ENCODE results near the gene PNPLA3.

Gene PNPLA3

DNA sequence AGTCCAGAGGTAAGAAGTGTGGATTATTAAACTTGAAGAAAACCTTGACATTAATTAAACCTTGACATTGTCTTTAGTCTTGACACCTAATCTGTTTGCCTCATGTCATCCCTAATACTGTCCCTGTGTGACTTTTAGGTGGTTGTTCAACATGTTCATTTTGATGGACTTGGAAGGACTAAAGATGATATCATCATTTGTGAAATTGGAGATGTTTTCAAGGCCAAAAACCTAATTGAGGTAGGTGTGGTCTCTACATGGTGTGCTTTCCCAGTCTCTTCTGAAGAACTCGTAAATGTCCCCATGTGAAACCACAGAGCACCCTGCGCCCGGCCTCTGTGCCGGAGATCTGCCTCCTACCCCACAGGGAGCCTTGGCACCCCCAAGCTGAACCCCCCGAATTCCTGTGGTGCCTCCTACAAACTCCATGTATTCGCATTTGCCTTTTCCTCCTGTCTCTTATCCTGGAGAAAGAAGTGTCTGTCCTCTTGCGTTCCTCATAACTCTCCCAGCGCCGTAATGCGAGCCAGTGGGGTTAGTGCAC, 40.8 kb downstream of the PNPLA3 start:
- no peak overlapping the region for H3K4me3 Mint-ChIP-seq
- H3K4me1 Mint-ChIP-seq: peaks cover 14% of the 10 kb centered on the region
- no peak overlapping the region for H3K27ac Mint-ChIP-seq
- H3K9me3 Mint-ChIP-seq: no peaks in the 10 kb centered on the region
- H3K36me3 Mint-ChIP-seq: peaks cover 12% of the 10 kb centered on the region
- H3K27me3 Mint-ChIP-seq: no peaks in the 10 kb centered on the region

DNA sequence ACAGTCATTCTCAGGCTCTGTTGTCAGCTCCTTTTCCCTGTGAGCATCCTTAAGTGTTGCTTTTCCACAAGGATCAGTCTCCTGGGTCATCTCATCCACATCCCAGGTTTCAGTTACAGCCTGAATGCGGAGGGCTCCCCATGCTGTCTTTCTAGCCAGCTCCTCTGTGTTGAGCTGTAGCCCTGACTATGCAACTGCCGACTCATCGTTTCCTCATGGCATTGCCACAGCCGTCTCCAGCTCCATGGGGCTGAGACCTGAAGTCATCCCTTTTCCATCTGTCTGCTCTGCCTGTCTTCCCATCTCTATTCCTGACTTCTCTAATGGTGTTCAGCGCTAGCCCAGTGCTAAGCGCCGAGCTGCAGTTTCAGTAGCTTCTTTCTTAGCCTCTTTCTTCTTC, 43.5 kb downstream of the PNPLA3 start:
- Mint-ChIP-seq H3K4me1 (no peaks in the 10 kb centered on the region), H3K4me3 (no peak overlapping the region), H3K9me3 (no peaks in the 10 kb centered on the region), H3K36me3 (peaks cover 15% of the 10 kb centered on the region), H3K27ac (peak overlapping the region; percentile 66), H3K27me3 (no peaks in the 10 kb centered on the region)

- no peak overlapping the region for H3K27ac Mint-ChIP-seq
- no peaks in the 10 kb centered on the region for H3K4me1 Mint-ChIP-seq
- no peaks in the 10 kb centered on the region for H3K27me3 Mint-ChIP-seq
- H3K9me3 Mint-ChIP-seq: no peaks in the 10 kb centered on the region
- no peak overlapping the region for H3K4me3 Mint-ChIP-seq
- H3K36me3 Mint-ChIP-seq: peaks cover 15% of the 10 kb centered on the region
Observed at GRCh38 chr22:43968614-43969013, 45.0 kb downstream of the PNPLA3 start.

- H3K9me3 Mint-ChIP-seq: no peaks in the 10 kb centered on the region
- H3K27ac Mint-ChIP-seq: no peak overlapping the region
- H3K4me3 Mint-ChIP-seq: no peak overlapping the region
- H3K36me3 Mint-ChIP-seq: peaks cover 18% of the 10 kb centered on the region
- H3K27me3 Mint-ChIP-seq: no peaks in the 10 kb centered on the region
- no peaks in the 10 kb centered on the region for H3K4me1 Mint-ChIP-seq
Observed at GRCh38 chr22:43969021-43969878, 45.6 kb downstream of the PNPLA3 start.

GRCh38 chr22:43969989-43970755, 46.6 kb downstream of the PNPLA3 start:
- H3K27me3 Mint-ChIP-seq: no peaks in the 10 kb centered on the region
- peaks cover 18% of the 10 kb centered on the region for H3K36me3 Mint-ChIP-seq
- no peak overlapping the region for H3K4me3 Mint-ChIP-seq
- no peak overlapping the region for H3K27ac Mint-ChIP-seq
- no peaks in the 10 kb centered on the region for H3K4me1 Mint-ChIP-seq
- H3K9me3 Mint-ChIP-seq: no peaks in the 10 kb centered on the region

DNA sequence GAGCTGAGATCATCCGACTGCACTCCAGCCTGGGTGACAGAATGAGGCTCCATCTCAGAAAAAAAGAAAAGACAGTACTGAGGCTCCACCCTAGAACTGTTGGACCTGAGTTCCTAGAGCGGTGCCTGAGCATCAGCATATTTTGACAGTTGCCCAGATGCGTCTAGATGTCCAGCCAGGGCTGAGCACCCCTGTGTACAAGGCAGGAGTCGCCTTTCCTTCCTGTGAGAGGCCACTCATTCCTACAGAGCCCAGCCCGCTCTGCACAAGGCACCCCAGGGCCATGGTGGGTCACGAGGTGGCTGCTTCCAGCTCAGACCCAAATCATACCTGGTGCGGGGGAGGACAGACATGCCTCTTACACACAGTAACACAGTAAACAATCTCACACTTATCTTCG, 47.5 kb downstream of the PNPLA3 start:
- Mint-ChIP-seq H3K9me3 (no peaks in the 10 kb centered on the region), H3K27ac (no peak overlapping the region), H3K4me1 (no peaks in the 10 kb centered on the region), H3K27me3 (no peaks in the 10 kb centered on the region), H3K4me3 (no peak overlapping the region), H3K36me3 (peaks cover 19% of the 10 kb centered on the region)

DNA sequence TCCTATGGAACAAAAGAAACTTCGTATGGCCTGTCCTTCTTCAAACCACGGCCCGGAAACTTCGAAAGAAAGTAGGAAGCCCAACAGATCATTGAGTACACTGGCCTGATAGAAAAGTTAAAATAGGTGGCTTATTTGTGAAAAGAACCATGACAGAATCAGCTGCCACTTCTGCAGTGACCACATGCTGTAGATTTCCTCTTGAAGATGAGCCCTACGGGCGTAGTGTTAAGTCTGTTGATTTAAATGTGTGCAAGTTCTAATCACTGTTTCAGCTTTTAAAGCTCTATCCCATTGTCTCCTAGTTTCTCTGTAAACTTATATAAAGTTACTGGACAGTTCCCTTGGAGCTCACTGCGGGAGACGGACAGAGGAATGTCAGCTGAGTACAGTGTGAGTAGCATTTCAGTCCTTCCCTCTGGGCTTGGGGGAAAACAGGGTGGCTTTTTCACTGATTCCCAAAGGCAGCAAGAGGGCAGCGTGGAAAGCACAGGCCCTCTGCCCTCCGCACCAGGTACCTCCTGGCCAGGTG, 49.4 kb downstream of the PNPLA3 start:
- H3K27ac Mint-ChIP-seq: no peak overlapping the region
- no peak overlapping the region for H3K4me3 Mint-ChIP-seq
- no peaks in the 10 kb centered on the region for H3K27me3 Mint-ChIP-seq
- H3K4me1 Mint-ChIP-seq: no peaks in the 10 kb centered on the region
- no peaks in the 10 kb centered on the region for H3K9me3 Mint-ChIP-seq
- peaks cover 13% of the 10 kb centered on the region for H3K36me3 Mint-ChIP-seq

DNA sequence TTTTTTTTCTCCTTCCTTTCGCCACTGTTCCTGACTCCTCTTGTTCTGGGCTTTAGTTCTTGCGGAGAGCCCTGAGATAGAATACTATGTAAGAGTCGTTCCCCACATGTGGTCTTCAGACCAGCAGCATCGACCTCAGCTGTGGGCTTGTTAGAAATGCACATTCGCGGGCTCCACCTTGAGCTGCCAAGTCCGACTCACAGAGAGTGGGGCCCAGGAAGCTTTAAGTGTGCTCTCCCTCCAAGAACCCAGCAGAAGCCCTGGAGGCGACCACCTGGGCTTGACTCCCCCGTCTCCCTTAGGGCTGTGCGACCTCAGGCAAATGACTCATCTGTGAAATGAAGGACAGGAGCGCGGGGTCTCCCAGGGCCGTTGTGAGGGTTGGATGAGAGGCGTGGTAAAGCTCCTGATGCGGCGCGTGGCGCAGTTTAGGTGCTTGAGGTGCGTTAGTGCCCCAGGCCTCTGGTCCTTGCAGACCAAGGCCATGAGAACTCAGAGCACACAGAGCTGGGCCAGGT, 50.5 kb downstream of the PNPLA3 start:
- Mint-ChIP-seq H3K27me3 (no peaks in the 10 kb centered on the region), H3K4me3 (no peak overlapping the region), H3K27ac (no peak overlapping the region), H3K9me3 (no peaks in the 10 kb centered on the region), H3K36me3 (peaks cover 17% of the 10 kb centered on the region), H3K4me1 (no peaks in the 10 kb centered on the region)

DNA sequence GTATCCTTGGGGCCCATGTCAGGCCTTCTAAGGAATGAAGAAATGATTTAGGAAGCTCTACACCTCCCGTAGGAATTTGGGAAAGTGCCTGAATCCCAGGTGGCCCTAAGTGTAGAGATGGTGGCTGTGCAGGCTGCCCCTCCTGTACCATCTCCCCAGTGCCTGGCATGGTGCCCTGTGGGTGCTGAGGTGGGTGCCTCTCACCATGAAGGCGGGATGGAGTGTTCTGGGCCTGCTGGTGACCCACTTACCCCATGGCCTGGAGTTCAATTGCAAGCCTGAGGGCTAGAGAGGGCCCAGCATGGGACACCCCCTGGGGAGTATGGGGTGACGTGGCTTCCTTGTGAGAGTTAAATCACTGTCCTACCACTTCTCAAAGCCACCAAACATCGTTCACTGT, 51.4 kb downstream of the PNPLA3 start:
- H3K4me3 Mint-ChIP-seq: no peak overlapping the region
- H3K4me1 Mint-ChIP-seq: no peaks in the 10 kb centered on the region
- H3K27me3 Mint-ChIP-seq: no peaks in the 10 kb centered on the region
- no peak overlapping the region for H3K27ac Mint-ChIP-seq
- peaks cover 15% of the 10 kb centered on the region for H3K36me3 Mint-ChIP-seq
- H3K9me3 Mint-ChIP-seq: no peaks in the 10 kb centered on the region

- Mint-ChIP-seq H3K36me3 (peaks cover 18% of the 10 kb centered on the region), H3K27me3 (no peaks in the 10 kb centered on the region), H3K27ac (no peak overlapping the region), H3K9me3 (no peaks in the 10 kb centered on the region), H3K4me1 (no peaks in the 10 kb centered on the region), H3K4me3 (no peak overlapping the region)
Observed at GRCh38 chr22:43976861-43977795, 53.5 kb downstream of the PNPLA3 start.

- H3K36me3 Mint-ChIP-seq: peaks cover 18% of the 10 kb centered on the region
- H3K27me3 Mint-ChIP-seq: no peaks in the 10 kb centered on the region
- H3K9me3 Mint-ChIP-seq: no peaks in the 10 kb centered on the region
- H3K4me3 Mint-ChIP-seq: no peak overlapping the region
- no peaks in the 10 kb centered on the region for H3K4me1 Mint-ChIP-seq
- H3K27ac Mint-ChIP-seq: no peak overlapping the region
Observed at GRCh38 chr22:43978558-43978957, 55.0 kb downstream of the PNPLA3 start.

GRCh38 chr22:43980579-43980978, 57.0 kb downstream of the PNPLA3 start:
- H3K27me3 Mint-ChIP-seq: no peaks in the 10 kb centered on the region
- H3K36me3 Mint-ChIP-seq: peaks cover 16% of the 10 kb centered on the region
- no peak overlapping the region for H3K27ac Mint-ChIP-seq

GRCh38 chr22:43980996-43981395, 57.4 kb downstream of the PNPLA3 start:
- Mint-ChIP-seq H3K27ac (no peak overlapping the region), H3K9me3 (no peaks in the 10 kb centered on the region), H3K36me3 (peaks cover 14% of the 10 kb centered on the region), H3K27me3 (no peaks in the 10 kb centered on the region), H3K4me3 (no peak overlapping the region), H3K4me1 (no peaks in the 10 kb centered on the region)

More at GRCh38 chr22:43980579-43980978, 57.0 kb downstream of the PNPLA3 start:
- no peaks in the 10 kb centered on the region for H3K9me3 Mint-ChIP-seq
- no peaks in the 10 kb centered on the region for H3K4me1 Mint-ChIP-seq
- no peak overlapping the region for H3K4me3 Mint-ChIP-seq

- peaks cover 9% of the 10 kb centered on the region for H3K36me3 Mint-ChIP-seq
- H3K4me3 Mint-ChIP-seq: no peak overlapping the region
- no peak overlapping the region for H3K27ac Mint-ChIP-seq
- H3K9me3 Mint-ChIP-seq: no peaks in the 10 kb centered on the region
- H3K27me3 Mint-ChIP-seq: no peaks in the 10 kb centered on the region
- no peaks in the 10 kb centered on the region for H3K4me1 Mint-ChIP-seq
Observed at GRCh38 chr22:43983808-43984207, 60.2 kb downstream of the PNPLA3 start.

GRCh38 chr22:43985532-43985931, 61.9 kb downstream of the PNPLA3 start:
- Mint-ChIP-seq H3K4me1 (no peaks in the 10 kb centered on the region), H3K9me3 (no peaks in the 10 kb centered on the region), H3K4me3 (no peak overlapping the region), H3K36me3 (peaks cover 6% of the 10 kb centered on the region), H3K27ac (no peak overlapping the region), H3K27me3 (no peaks in the 10 kb centered on the region)

Measured in activated naive CD4-positive, alpha-beta T cell treated with anti-CD3 and anti-CD28 coated beads, Interleukin-2, amount 50 U/mL, for 24 hours (primary cell).